ENCODE data around the gene LEKR1. TPM values are rescaled to one million over a fixed set of nuclear protein-coding genes. Genes with fewer than 3 reads are reported as not detected.
"Not testable (repeated sequence)": the region's sequence is repeated elsewhere in the genome, so short reads cannot be mapped to it uniquely, and the experiment has no call there.

LEKR1 gene
- total RNA-seq, 4 donors from 2014 or later, result 6.3 to 7.5 (median 6.8) TPM

- TF ChIP-seq POLR2A (IDR thresholded peaks at IDR 0.05), result no peak
- TF ChIP-seq, protein P1, sequence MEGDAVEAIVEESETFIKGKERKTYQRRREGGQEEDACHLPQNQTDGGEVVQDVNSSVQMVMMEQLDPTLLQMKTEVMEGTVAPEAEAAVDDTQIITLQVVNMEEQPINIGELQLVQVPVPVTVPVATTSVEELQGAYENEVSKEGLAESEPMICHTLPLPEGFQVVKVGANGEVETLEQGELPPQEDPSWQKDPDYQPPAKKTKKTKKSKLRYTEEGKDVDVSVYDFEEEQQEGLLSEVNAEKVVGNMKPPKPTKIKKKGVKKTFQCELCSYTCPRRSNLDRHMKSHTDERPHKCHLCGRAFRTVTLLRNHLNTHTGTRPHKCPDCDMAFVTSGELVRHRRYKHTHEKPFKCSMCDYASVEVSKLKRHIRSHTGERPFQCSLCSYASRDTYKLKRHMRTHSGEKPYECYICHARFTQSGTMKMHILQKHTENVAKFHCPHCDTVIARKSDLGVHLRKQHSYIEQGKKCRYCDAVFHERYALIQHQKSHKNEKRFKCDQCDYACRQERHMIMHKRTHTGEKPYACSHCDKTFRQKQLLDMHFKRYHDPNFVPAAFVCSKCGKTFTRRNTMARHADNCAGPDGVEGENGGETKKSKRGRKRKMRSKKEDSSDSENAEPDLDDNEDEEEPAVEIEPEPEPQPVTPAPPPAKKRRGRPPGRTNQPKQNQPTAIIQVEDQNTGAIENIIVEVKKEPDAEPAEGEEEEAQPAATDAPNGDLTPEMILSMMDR (IDR thresholded peaks at IDR 0.05), result no peak
- WGBS, 2 donors, result 62 to 81% methylated on average over 1 to 2 of the region's 2 CpGs
- intact Hi-C loops (cut with DNase I), result no loop called here
- Histone ChIP-seq H3K4me3 (replicated peaks in 1 of 3) (no peak overlapping the region), H3K36me3 (no peaks in the 10 kb centered on the region), H3K4me1 (no peaks in the 10 kb centered on the region), H3K9me3 (no peaks in the 10 kb centered on the region), H3K27ac (no peak overlapping the region), H3K27me3 (no peaks in the 10 kb centered on the region)
- DNase-seq, result no peak
Observed at GRCh38 chr3:156865732-156866131, 39.6 kb downstream of the LEKR1 start.

DNA sequence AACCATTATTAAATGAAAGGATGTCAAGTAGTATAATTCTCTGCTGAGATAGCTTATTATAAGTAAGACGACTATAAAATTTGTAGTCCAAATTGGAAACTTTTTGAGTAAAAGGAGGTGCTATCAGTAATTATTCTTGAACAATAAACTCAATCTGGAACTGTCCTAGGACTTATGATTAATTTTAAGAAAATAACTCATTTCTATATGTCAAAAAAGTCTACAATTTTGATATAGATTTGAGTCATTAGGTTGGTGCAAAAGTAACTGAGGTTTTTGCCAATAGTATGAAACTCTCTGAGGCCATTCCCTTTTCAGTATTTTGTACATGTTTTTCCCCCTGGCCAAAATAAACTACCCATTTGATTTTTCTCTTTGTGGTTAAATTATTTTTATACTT is 41.0 kb downstream of the LEKR1 start:
- Histone ChIP-seq H3K4me1 (no peaks in the 10 kb centered on the region), H3K27ac (no peak overlapping the region), H3K36me3 (no peaks in the 10 kb centered on the region), H3K4me3 (replicated peaks in 1 of 3) (no peak overlapping the region), H3K9me3 (no peaks in the 10 kb centered on the region), H3K27me3 (no peaks in the 10 kb centered on the region)
- intact Hi-C loops (cut with DNase I), result no loop called here
- TF ChIP-seq, protein P1 (IDR thresholded peaks at IDR 0.05), result no peak
- no peak for TF ChIP-seq POLR2A (IDR thresholded peaks at IDR 0.05)
- 81 to 88% methylated on average over 1 of the region's 1 CpG for WGBS, 2 donors
- DNase-seq, result no peak

- no peak overlapping the region for H3K27ac ChIP-seq
- intact Hi-C loops (cut with DNase I), result no loop called here
- TF ChIP-seq POLR2A (IDR thresholded peaks at IDR 0.05), result no peak
- TF ChIP-seq, protein P1 (IDR thresholded peaks at IDR 0.05), result no peak
- DNase-seq, result no peak
- no peak overlapping the region for H3K4me3 ChIP-seq (replicated peaks in 1 of 3)
- no peaks in the 10 kb centered on the region for H3K9me3 ChIP-seq
- no peaks in the 10 kb centered on the region for H3K27me3 ChIP-seq
- no peaks in the 10 kb centered on the region for H3K4me1 ChIP-seq
- WGBS, 2 donors, result 91% methylated on average over 3 of the region's 3 CpGs
- no peaks in the 10 kb centered on the region for H3K36me3 ChIP-seq
Observed at GRCh38 chr3:156867920-156868319, 41.8 kb downstream of the LEKR1 start.

DNA sequence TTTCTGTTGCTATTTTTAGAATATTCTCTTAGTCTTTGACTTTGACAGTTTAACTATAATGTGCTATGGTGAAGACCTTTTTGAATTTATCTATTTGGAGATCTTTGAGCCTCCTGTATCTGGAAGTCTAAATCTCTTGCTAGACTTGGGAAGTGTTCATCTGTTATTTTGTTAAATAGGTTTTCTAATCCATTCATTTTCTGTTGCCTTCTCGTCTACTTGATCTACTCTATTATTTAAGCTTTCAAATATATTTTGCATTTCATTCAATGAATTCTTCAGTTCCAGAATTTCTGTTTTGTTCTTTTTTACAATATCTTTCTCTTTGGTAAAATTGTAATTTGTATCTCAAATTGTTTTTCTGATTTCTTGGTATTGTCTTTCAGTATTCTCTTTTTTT is 47.8 kb downstream of the LEKR1 start:
- intact Hi-C loops (cut with DNase I), result no loop called here
- TF ChIP-seq, protein P1 (IDR thresholded peaks at IDR 0.05), result no peak
- TF ChIP-seq POLR2A (IDR thresholded peaks at IDR 0.05), result no peak
- WGBS, 2 donors, result 91% methylated on average over 1 of the region's 1 CpG

DNA sequence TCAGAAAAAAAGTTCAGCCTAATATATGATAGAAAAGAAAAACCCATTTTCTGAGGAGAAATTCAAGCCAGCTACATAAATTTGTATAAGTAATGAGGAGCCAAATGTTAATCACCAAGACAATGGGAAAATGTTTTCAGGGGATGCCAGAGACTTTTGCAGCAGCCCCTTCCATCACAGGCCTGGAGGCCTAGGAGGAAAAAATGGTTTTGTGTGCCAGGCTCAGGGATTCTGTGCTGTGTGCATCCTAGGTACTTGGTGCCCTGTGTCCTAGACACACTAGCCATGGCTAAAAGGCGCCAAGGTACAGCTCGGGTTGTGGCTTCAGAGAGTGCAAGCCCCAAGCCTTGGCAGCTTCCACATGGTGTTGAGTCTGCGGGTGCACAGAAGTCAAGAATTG is 53.3 kb downstream of the LEKR1 start:
- DNase-seq; intact Hi-C loops (cut with DNase I); H3K4me1 ChIP-seq; H3K9me3 ChIP-seq; H3K36me3 ChIP-seq; H3K27me3 ChIP-seq; H3K27ac ChIP-seq; H3K4me3 ChIP-seq (replicated peaks in 1 of 3): not testable (repeated sequence)
- 93 to 96% methylated on average over 3 of the region's 3 CpGs for WGBS, 2 donors

More for the DNA sequence above, 47.8 kb downstream of the LEKR1 start:
- Histone ChIP-seq H3K27me3 (no peaks in the 10 kb centered on the region), H3K9me3 (no peaks in the 10 kb centered on the region), H3K4me1 (no peaks in the 10 kb centered on the region), H3K4me3 (replicated peaks in 1 of 3) (no peak overlapping the region), H3K27ac (no peak overlapping the region), H3K36me3 (no peaks in the 10 kb centered on the region)
- DNase-seq, result no peak

- Histone ChIP-seq H3K4me3 (replicated peaks in 1 of 3) (no peak overlapping the region), H3K4me1 (peaks cover 0 to 4% of the 10 kb centered on the region in 2 donors), H3K27ac (no peak overlapping the region), H3K9me3 (no peaks in the 10 kb centered on the region), H3K27me3 (no peaks in the 10 kb centered on the region), H3K36me3 (no peaks in the 10 kb centered on the region)
- no peak for DNase-seq
- intact Hi-C loops (cut with DNase I), result no loop called here
- 100% methylated on average over 1 of the region's 1 CpG for WGBS, 2 donors
- TF ChIP-seq, protein P1 (IDR thresholded peaks at IDR 0.05), result no peak
- no peak for TF ChIP-seq POLR2A (IDR thresholded peaks at IDR 0.05)
Observed at GRCh38 chr3:156885761-156886160, 59.6 kb downstream of the LEKR1 start.
